ENCODE results near the gene ZIC4.
A peak's percentile ranks its signal among the peaks of the same experiment; 100 is the strongest.

Gene ZIC4

GRCh38 chr3:147418808-147419701, 12.7 kb upstream of the ZIC4 start:
- no peak for TF ChIP-seq CTCF (IDR thresholded peaks at IDR 0.05; ENCODE audit: extremely low read depth, insufficient read depth, missing control alignments)
- in situ Hi-C loops (cut with MboI; ENCODE audit: low pct_unique_long_range_greater_than_20kb, low sequenced_read_pairs, unreplicated experiment), result no loop called here
- DNase-seq (ENCODE audit: low spot score), result peak; percentile 21

- no peak for TF ChIP-seq CTCF (IDR thresholded peaks at IDR 0.05; ENCODE audit: extremely low read depth, insufficient read depth, missing control alignments)
- peak; percentile 6 for DNase-seq (ENCODE audit: low spot score)
- in situ Hi-C loops (cut with MboI; ENCODE audit: low pct_unique_long_range_greater_than_20kb, low sequenced_read_pairs, unreplicated experiment), result no loop called here
Measured at GRCh38 chr3:147418371-147418781, 12.0 kb upstream of the ZIC4 start.

- in situ Hi-C loops (cut with MboI; ENCODE audit: low pct_unique_long_range_greater_than_20kb, low sequenced_read_pairs, unreplicated experiment), result no loop called here
- DNase-seq (ENCODE audit: low spot score), result peak; percentile 10
- TF ChIP-seq CTCF (IDR thresholded peaks at IDR 0.05; ENCODE audit: extremely low read depth, insufficient read depth, missing control alignments), result no peak
Measured at GRCh38 chr3:147417551-147418295, 11.4 kb upstream of the ZIC4 start.

- DNase-seq (ENCODE audit: low spot score), result no peak
- in situ Hi-C loops (cut with MboI; ENCODE audit: low pct_unique_long_range_greater_than_20kb, low sequenced_read_pairs, unreplicated experiment), result no loop called here
- no peak for TF ChIP-seq CTCF (IDR thresholded peaks at IDR 0.05; ENCODE audit: extremely low read depth, insufficient read depth, missing control alignments)
Measured at GRCh38 chr3:147416931-147417330, 10.6 kb upstream of the ZIC4 start.

GRCh38 chr3:147415874-147416273, 9.5 kb upstream of the ZIC4 start:
- peak; percentile 13 for DNase-seq (ENCODE audit: low spot score)
- in situ Hi-C loops (cut with MboI; ENCODE audit: low pct_unique_long_range_greater_than_20kb, low sequenced_read_pairs, unreplicated experiment), result no loop called here
- no peak for TF ChIP-seq CTCF (IDR thresholded peaks at IDR 0.05; ENCODE audit: extremely low read depth, insufficient read depth, missing control alignments)

GRCh38 chr3:147415286-147415685, 8.9 kb upstream of the ZIC4 start:
- in situ Hi-C loops (cut with MboI; ENCODE audit: low pct_unique_long_range_greater_than_20kb, low sequenced_read_pairs, unreplicated experiment), result no loop called here
- DNase-seq (ENCODE audit: low spot score), result peak; percentile 14
- no peak for TF ChIP-seq CTCF (IDR thresholded peaks at IDR 0.05; ENCODE audit: extremely low read depth, insufficient read depth, missing control alignments)

Data from GM13977 (cell line).